GM12864 (cell line): ENCODE data around the gene CD4.

Experiments used
- DNase-seq: peaks from one replicate; pipeline ENCODE4 v3.0.0-alpha.2; 2011; ENCODE audit warnings: low read depth
- H3K4me3 ChIP-seq: 2 replicates; pipeline ENCODE4 v1.5.1; 2011; ENCODE audit warnings: mild to moderate bottlenecking, low read depth, low read length, control low read depth
- CTCF ChIP-seq: IDR thresholded peaks from 2 replicates; pipeline ENCODE4 v1.5.1; 2011; ENCODE audit warnings: low read depth, mild to moderate bottlenecking, moderate library complexity, low read length, control low read depth, inconsistent platforms; ENCODE audit errors: missing control alignments

The CD4 gene

GRCh38 chr12:6847676-6848075, 58.3 kb downstream of the CD4 start:
- no peak for TF ChIP-seq CTCF
- no peak overlapping the region for H3K4me3 ChIP-seq
- no peak for DNase-seq

GRCh38 chr12:6849427-6849826, 60.1 kb downstream of the CD4 start:
- TF ChIP-seq CTCF: no peak
- H3K4me3 ChIP-seq: peak overlapping the region; percentile 83; the same call in 1 of the 2 replicates
- DNase-seq: no peak

- TF ChIP-seq CTCF: no peak
- H3K4me3 ChIP-seq: peak overlapping the region; percentile 83
- no peak for DNase-seq
These were observed 60.7 kb downstream of the CD4 start for GRCh38 chr12:6849976-6850560.

GRCh38 chr12:6850796-6851152, 61.4 kb downstream of the CD4 start:
- no peak for DNase-seq
- peak overlapping the region; percentile 83 for H3K4me3 ChIP-seq
- TF ChIP-seq CTCF: no peak

- TF ChIP-seq CTCF: no peak
- H3K4me3 ChIP-seq: peak within 1 kb of the TSS; percentile 83
- DNase-seq: peak; percentile 98
These were observed 62.0 kb downstream of the CD4 start, which contains the start of gene CDCA3 for GRCh38 chr12:6851153-6851920. TSS of gene CDCA3 (minus strand) at chr12:6851286. CDS start at chr12:6850952, 334 bp downstream.

GRCh38 chr12:6851921-6852650, 62.8 kb downstream of the CD4 start, which contains the start of gene USP5:
TSS of gene USP5 (plus strand) at chr12:6852150. CDS start at chr12:6852180, 30 bp downstream.
- TF ChIP-seq CTCF: no peak
- DNase-seq: peak; percentile 99
- peak within 1 kb of the TSS; percentile 83 for H3K4me3 ChIP-seq
